ENCODE data around the gene ARHGAP6.

Gene ARHGAP6

GRCh38 chrX:11429538-11430085, 236.1 kb downstream of the ARHGAP6 start:
- H3K27ac ChIP-seq, result no peak overlapping the region
- TF ChIP-seq, protein P1, sequence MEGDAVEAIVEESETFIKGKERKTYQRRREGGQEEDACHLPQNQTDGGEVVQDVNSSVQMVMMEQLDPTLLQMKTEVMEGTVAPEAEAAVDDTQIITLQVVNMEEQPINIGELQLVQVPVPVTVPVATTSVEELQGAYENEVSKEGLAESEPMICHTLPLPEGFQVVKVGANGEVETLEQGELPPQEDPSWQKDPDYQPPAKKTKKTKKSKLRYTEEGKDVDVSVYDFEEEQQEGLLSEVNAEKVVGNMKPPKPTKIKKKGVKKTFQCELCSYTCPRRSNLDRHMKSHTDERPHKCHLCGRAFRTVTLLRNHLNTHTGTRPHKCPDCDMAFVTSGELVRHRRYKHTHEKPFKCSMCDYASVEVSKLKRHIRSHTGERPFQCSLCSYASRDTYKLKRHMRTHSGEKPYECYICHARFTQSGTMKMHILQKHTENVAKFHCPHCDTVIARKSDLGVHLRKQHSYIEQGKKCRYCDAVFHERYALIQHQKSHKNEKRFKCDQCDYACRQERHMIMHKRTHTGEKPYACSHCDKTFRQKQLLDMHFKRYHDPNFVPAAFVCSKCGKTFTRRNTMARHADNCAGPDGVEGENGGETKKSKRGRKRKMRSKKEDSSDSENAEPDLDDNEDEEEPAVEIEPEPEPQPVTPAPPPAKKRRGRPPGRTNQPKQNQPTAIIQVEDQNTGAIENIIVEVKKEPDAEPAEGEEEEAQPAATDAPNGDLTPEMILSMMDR (IDR thresholded peaks at IDR 0.05), result no peak
- no peak overlapping the region for H3K4me3 ChIP-seq
- DNase-seq (ENCODE audit: low spot score), result no peak

- Histone ChIP-seq H3K27ac (peak overlapping the region; percentile 77 to 90), H3K4me3 (peak overlapping the region; percentile 79)
- DNase-seq (ENCODE audit: low spot score), result no peak
- TF ChIP-seq, protein P1 (IDR thresholded peaks at IDR 0.05), result peak; percentile 14
Observed at GRCh38 chrX:11427453-11428071, 238.2 kb downstream of the ARHGAP6 start.

- TF ChIP-seq, protein P1 (IDR thresholded peaks at IDR 0.05), result no peak
- no peak for DNase-seq (ENCODE audit: low spot score)
- H3K27ac ChIP-seq, result peak overlapping the region; percentile 77 to 90
- peak overlapping the region; percentile 79 for H3K4me3 ChIP-seq
Observed at GRCh38 chrX:11426712-11427452, 238.8 kb downstream of the ARHGAP6 start.

GRCh38 chrX:11424903-11425674, 240.6 kb downstream of the ARHGAP6 start:
- no peak for DNase-seq (ENCODE audit: low spot score)
- TF ChIP-seq, protein P1 (IDR thresholded peaks at IDR 0.05), result no peak
- H3K27ac ChIP-seq, result peak overlapping the region in 1 of 2 donors; percentile 72
- H3K4me3 ChIP-seq, result peak overlapping the region; percentile 79

DNA sequence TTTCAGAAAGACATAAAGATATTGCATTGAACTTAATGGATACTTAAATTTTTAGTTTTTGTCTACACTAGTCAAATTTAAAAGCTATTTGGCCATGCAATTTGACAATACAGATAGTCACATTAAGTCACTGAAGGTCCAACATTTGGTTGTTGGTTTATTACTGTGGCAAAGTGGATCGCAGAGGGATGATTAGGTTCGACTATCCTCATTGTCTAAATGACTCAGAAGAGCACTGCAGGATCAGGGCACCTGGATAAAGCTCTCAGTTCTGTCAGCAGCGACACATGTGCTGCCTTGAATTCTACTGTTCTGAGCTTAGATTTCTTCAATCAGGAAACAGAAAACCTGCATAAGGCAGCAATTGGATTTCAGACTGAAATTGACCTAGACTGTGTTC, 241.8 kb downstream of the ARHGAP6 start:
- TF ChIP-seq, protein P1 (IDR thresholded peaks at IDR 0.05), result no peak
- H3K4me3 ChIP-seq, result no peak overlapping the region
- peak overlapping the region in 1 of 2 donors; percentile 72 for H3K27ac ChIP-seq
- DNase-seq (ENCODE audit: low spot score), result no peak

DNA sequence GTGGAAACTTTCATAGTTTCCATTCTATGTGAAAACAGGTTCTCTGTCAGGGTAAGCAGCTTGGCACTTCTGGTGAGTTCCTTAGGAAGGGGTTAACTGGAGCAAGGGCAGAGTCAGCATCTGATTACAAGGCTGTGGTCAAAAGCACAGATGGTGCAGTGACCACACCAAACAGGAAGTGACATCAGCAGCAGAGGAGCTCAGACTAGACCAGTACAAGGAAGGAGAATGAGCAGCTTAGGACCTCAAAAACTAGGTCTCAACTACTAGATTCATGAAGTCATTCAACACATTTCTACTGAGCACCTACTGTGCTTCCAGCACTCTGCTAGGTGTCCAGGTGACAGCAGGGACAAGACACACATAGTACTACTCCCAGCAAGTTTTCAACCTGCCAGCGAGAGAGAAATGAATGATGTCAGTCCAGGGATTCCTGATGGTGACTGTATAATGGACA, 242.3 kb downstream of the ARHGAP6 start:
- no peak for DNase-seq (ENCODE audit: low spot score)
- Histone ChIP-seq H3K4me3 (no peak overlapping the region), H3K27ac (peak overlapping the region in 1 of 2 donors; percentile 72)
- TF ChIP-seq, protein P1 (IDR thresholded peaks at IDR 0.05), result no peak
